Mesenchymal stem cell (in vitro differentiated cells and primary cell): Measurements from ENCODE around the gene ITSN1.

Experiments
- DNase-seq: peaks from one replicate; pipeline ENCODE4 v3.0.0-alpha.2; 2013
- H2AFZ ChIP-seq: one replicate; pipeline ENCODE4 v1.6.1; 2013; ENCODE audit warnings: low read depth, mild to moderate bottlenecking, control low read depth, inconsistent platforms, low read length, moderate library complexity
- H2AK5ac ChIP-seq: 2 replicates; pipeline ENCODE4 v1.6.1; 2013; ENCODE audit warnings: low read length, moderate library complexity, mild to moderate bottlenecking, inconsistent platforms; ENCODE audit not compliant: severe bottlenecking
- H2BK120ac ChIP-seq: one replicate; pipeline ENCODE4 v1.6.1; 2013; ENCODE audit warnings: low read depth, mild to moderate bottlenecking, inconsistent platforms, low read length, moderate library complexity
- H2BK12ac ChIP-seq, 2 experiments: one replicate each; pipeline ENCODE4 v1.6.1; 2013; ENCODE audit warnings: inconsistent platforms in 2 of 2, low read length in 2 of 2, mild to moderate bottlenecking in 2 of 2, moderate library complexity in 2 of 2, control low read depth in 1 of 2
- H2BK15ac ChIP-seq: one replicate; pipeline ENCODE4 v1.6.1; 2013; ENCODE audit warnings: mild to moderate bottlenecking, low read depth, inconsistent platforms; ENCODE audit not compliant: poor library complexity, severe bottlenecking
- H2BK5ac ChIP-seq: 2 replicates; pipeline ENCODE4 v1.6.1; 2013; ENCODE audit warnings: low read depth, mild to moderate bottlenecking, low read length, control low read depth, inconsistent platforms; ENCODE audit not compliant: poor library complexity, severe bottlenecking
- H3K14ac ChIP-seq, 2 experiments: one replicate each; pipeline ENCODE4 v1.6.1; 2013; ENCODE audit warnings: inconsistent platforms in 2 of 2, low read length in 2 of 2, control low read depth in 1 of 2, mild to moderate bottlenecking in 1 of 2, moderate library complexity in 1 of 2
- H3K18ac ChIP-seq, 2 experiments: one replicate each; pipeline ENCODE4 v1.6.1; 2013; ENCODE audit warnings: inconsistent platforms in 2 of 2, low read length in 2 of 2, control low read depth in 1 of 2, low read depth in 1 of 2, mild to moderate bottlenecking in 1 of 2
- H3K23ac ChIP-seq, 2 experiments: one replicate each; pipeline ENCODE4 v1.6.1; 2013; ENCODE audit warnings: inconsistent platforms in 2 of 2, low read length in 2 of 2, mild to moderate bottlenecking in 2 of 2, moderate library complexity in 2 of 2, control low read depth in 1 of 2
- H3K27ac ChIP-seq: 2 replicates; pipeline ENCODE4 v1.5.1; 2013; ENCODE audit warnings: mild to moderate bottlenecking, moderate library complexity, low read length, control low read depth, inconsistent platforms; ENCODE audit not compliant: poor library complexity, severe bottlenecking
- H3K27me3 ChIP-seq, 2 experiments: 2 replicates each; pipeline versions ENCODE4 v1.6.1 to v1.7.0; 2013; ENCODE audit warnings: low read length in 2 of 2, mild to moderate bottlenecking in 2 of 2, moderate library complexity in 2 of 2, control low read depth in 1 of 2, inconsistent platforms in 1 of 2; ENCODE audit not compliant: control insufficient read depth in 1 of 2, insufficient read depth in 1 of 2
- H3K36me3 ChIP-seq, 2 experiments: 2 replicates each; pipeline versions ENCODE4 v1.6.1 to v1.7.0; 2013; ENCODE audit warnings: low read length in 2 of 2, control low read depth in 1 of 2, inconsistent platforms in 1 of 2, low read depth in 1 of 2, mild to moderate bottlenecking in 1 of 2; ENCODE audit not compliant: insufficient read depth in 2 of 2, control insufficient read depth in 1 of 2
- H3K4ac ChIP-seq, 2 experiments: one replicate each; pipeline ENCODE4 v1.6.1; 2013; ENCODE audit warnings: inconsistent platforms in 2 of 2, low read length in 2 of 2, mild to moderate bottlenecking in 2 of 2, moderate library complexity in 2 of 2, control low read depth in 1 of 2, low read depth in 1 of 2
- H3K4me1 ChIP-seq: 2 replicates; pipeline ENCODE4 v1.6.1; 2013; ENCODE audit warnings: low read depth, low read length, control low read depth; ENCODE audit not compliant: control insufficient read depth, insufficient read depth
- H3K4me2 ChIP-seq: 2 replicates; pipeline ENCODE4 v1.6.1; 2013; ENCODE audit warnings: low read length, mild to moderate bottlenecking, inconsistent platforms; ENCODE audit not compliant: poor library complexity, severe bottlenecking
- H3K4me3 ChIP-seq, 2 experiments: 2 replicates each; pipeline versions ENCODE4 v1.5.1 to v1.7.0; 2013; ENCODE audit warnings: low read length in 2 of 2, mild to moderate bottlenecking in 2 of 2, control low read depth in 1 of 2, low read depth in 1 of 2; ENCODE audit not compliant: insufficient read depth in 1 of 2
- H3K79me1 ChIP-seq: replicated peaks from 2 replicates; pipeline ENCODE4 v1.6.1; 2013; ENCODE audit warnings: mild to moderate bottlenecking, control low read depth, low read length, inconsistent platforms; ENCODE audit not compliant: poor library complexity, severe bottlenecking
- H3K9ac ChIP-seq: 2 replicates; pipeline ENCODE4 v1.7.0; 2013; ENCODE audit warnings: mild to moderate bottlenecking, low read length, moderate library complexity
- H3K9me3 ChIP-seq: 2 replicates; pipeline ENCODE4 v1.7.0; 2013; ENCODE audit warnings: mild to moderate bottlenecking, low read length; ENCODE audit not compliant: control insufficient read depth
- H4K8ac ChIP-seq: one replicate; pipeline ENCODE4 v1.6.1; 2013; ENCODE audit warnings: inconsistent platforms, mild to moderate bottlenecking, low read length, moderate library complexity
- H4K91ac ChIP-seq: one replicate; pipeline ENCODE4 v1.6.1; 2013; ENCODE audit warnings: mild to moderate bottlenecking, low read length, inconsistent platforms
- WGBS: methylation state at CpG from one replicate; pipeline ENCODE4 v1.1.7; 2013; ENCODE audit warnings: mixed read lengths; 5-methylcytosine and 5-hydroxymethylcytosine counted together

ITSN1 gene

GRCh38 chr21:33828083-33828482 is 185.8 kb downstream of the ITSN1 start:
- Histone ChIP-seq H2AFZ (no peak overlapping the region), H2BK5ac (no peak overlapping the region), H3K23ac (peak overlapping the region in 1 of 2 experiments; percentile 9), H3K4ac (no peak overlapping the region), H3K9ac (no peak overlapping the region), H3K14ac (no peak overlapping the region), H3K9me3 (no peaks in the 10 kb centered on the region), H4K91ac (no peak overlapping the region), H3K4me2 (no peak overlapping the region), H2BK12ac (no peak overlapping the region), H3K79me1 (peaks cover 27% of the 10 kb centered on the region), H3K27me3 (no peaks in the 10 kb centered on the region), H2AK5ac (no peak overlapping the region), H3K4me3 (no peak overlapping the region), H4K8ac (no peak overlapping the region), H3K27ac (no peak overlapping the region), H3K36me3 (peaks cover 41 to 52% of the 10 kb centered on the region in 2 experiments), H2BK120ac (no peak overlapping the region), H2BK15ac (no peak overlapping the region), H3K18ac (no peak overlapping the region), H3K4me1 (peaks cover 4% of the 10 kb centered on the region)
- DNase-seq, result no peak
- WGBS, result 96% methylated on average over 4 of the region's 4 CpGs

DNA sequence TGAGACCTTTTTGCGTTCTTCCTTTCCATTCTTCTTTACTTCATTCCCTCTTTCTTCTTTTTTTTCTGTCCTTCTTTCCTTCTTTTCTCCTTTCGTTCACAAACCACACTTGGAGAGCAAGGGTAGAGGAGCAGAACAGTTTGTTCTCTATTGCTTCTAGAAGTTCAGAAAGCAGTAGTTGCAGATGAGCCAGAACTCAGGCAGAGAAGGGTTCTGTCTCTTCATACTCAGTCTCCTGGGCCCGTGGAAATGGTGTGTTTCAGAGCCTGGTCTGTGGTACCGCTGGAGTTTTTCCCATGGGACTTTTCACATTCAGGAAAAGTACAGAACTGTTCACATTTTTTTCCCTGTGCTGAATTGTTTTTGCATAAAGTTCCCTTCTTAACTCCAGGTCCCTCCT is 186.3 kb downstream of the ITSN1 start:
- 97% methylated on average over 2 of the region's 4 CpGs for WGBS
- H2BK15ac ChIP-seq, result no peak overlapping the region
- no peak overlapping the region for H2AK5ac ChIP-seq
- no peak overlapping the region for H3K18ac ChIP-seq
- no peak overlapping the region for H2BK12ac ChIP-seq
- H3K23ac ChIP-seq, result no peak overlapping the region
- H3K4me3 ChIP-seq, result no peak overlapping the region
- no peaks in the 10 kb centered on the region for H3K27me3 ChIP-seq
- no peak for DNase-seq
- no peak overlapping the region for H3K14ac ChIP-seq
- H2BK5ac ChIP-seq, result no peak overlapping the region
- no peak overlapping the region for H3K27ac ChIP-seq
- peaks cover 4% of the 10 kb centered on the region for H3K4me1 ChIP-seq
- H4K8ac ChIP-seq, result no peak overlapping the region
- no peak overlapping the region for H3K4ac ChIP-seq
- no peak overlapping the region for H2AFZ ChIP-seq
- H3K9ac ChIP-seq, result no peak overlapping the region
- H3K36me3 ChIP-seq, result peaks cover 39 to 49% of the 10 kb centered on the region in 2 experiments
- no peak overlapping the region for H3K4me2 ChIP-seq
- no peak overlapping the region for H4K91ac ChIP-seq
- H3K9me3 ChIP-seq, result no peaks in the 10 kb centered on the region
- peaks cover 24% of the 10 kb centered on the region for H3K79me1 ChIP-seq
- no peak overlapping the region for H2BK120ac ChIP-seq

DNA sequence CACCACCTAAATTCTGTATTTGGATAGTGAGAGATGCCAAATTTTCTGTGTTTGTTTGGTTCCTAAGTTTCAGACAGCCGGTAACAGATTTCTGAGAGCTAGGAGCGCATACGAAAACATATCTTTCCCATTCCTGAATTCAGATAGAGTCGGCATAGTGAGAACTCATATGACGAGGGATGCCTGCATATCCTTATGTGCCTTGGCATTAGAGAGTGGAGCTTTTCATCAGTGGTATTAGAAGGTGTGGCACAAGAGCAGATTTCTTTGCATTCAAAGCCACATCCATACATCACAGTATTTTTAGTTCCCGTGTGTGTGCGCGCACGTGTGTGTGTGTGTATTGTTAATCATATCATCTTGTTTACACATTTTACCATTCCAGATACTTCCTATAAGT is 187.5 kb downstream of the ITSN1 start:
- no peak overlapping the region for H3K18ac ChIP-seq
- WGBS, result 96% methylated on average over 5 of the region's 9 CpGs
- no peak for DNase-seq
- H3K4ac ChIP-seq, result no peak overlapping the region
- H3K4me1 ChIP-seq, result peaks cover 5% of the 10 kb centered on the region
- H3K9ac ChIP-seq, result no peak overlapping the region
- no peak overlapping the region for H2BK5ac ChIP-seq
- H3K4me3 ChIP-seq, result no peak overlapping the region
- H2AK5ac ChIP-seq, result no peak overlapping the region
- no peak overlapping the region for H3K4me2 ChIP-seq
- no peak overlapping the region for H3K27ac ChIP-seq
- H2BK120ac ChIP-seq, result no peak overlapping the region
- peaks cover 36 to 56% of the 10 kb centered on the region in 2 experiments for H3K36me3 ChIP-seq
- H3K27me3 ChIP-seq, result no peaks in the 10 kb centered on the region
- peaks cover 24% of the 10 kb centered on the region for H3K79me1 ChIP-seq
- H2AFZ ChIP-seq, result no peak overlapping the region
- H3K9me3 ChIP-seq, result no peaks in the 10 kb centered on the region
- H3K14ac ChIP-seq, result no peak overlapping the region
- no peak overlapping the region for H3K23ac ChIP-seq
- no peak overlapping the region for H2BK15ac ChIP-seq
- no peak overlapping the region for H4K91ac ChIP-seq
- H2BK12ac ChIP-seq, result no peak overlapping the region
- H4K8ac ChIP-seq, result no peak overlapping the region

- Histone ChIP-seq H2AK5ac (no peak overlapping the region), H3K9ac (no peak overlapping the region), H3K14ac (no peak overlapping the region), H3K4ac (no peak overlapping the region), H3K9me3 (no peaks in the 10 kb centered on the region), H3K27ac (no peak overlapping the region), H3K4me3 (no peak overlapping the region), H3K23ac (no peak overlapping the region), H4K91ac (no peak overlapping the region), H2BK15ac (no peak overlapping the region), H4K8ac (no peak overlapping the region), H2BK5ac (no peak overlapping the region), H3K18ac (no peak overlapping the region), H3K27me3 (no peaks in the 10 kb centered on the region), H3K36me3 (peaks cover 41 to 76% of the 10 kb centered on the region in 2 experiments), H3K4me2 (no peak overlapping the region), H3K79me1 (peaks cover 20% of the 10 kb centered on the region), H3K4me1 (peaks cover 8% of the 10 kb centered on the region), H2AFZ (no peak overlapping the region), H2BK12ac (no peak overlapping the region), H2BK120ac (no peak overlapping the region)
- WGBS, result 95% methylated on average over 17 of the region's 17 CpGs
- no peak for DNase-seq
Measured at GRCh38 chr21:33831962-33832659, 189.8 kb downstream of the ITSN1 start.
